Thoracic aorta (tissue), 2 donors: ENCODE measurements around the gene NUAK1. TPM values are rescaled to one million over a fixed set of nuclear protein-coding genes. Genes with fewer than 3 reads are reported as not detected.

Experiments used
- ATAC-seq: fragments of 150-250 bp; one replicate; pipeline ENCODE4 v1.8.0; 2017; ENCODE audit warnings: low read depth; ENCODE audit not compliant: insufficient number of reproducible peaks, low FRiP score
- DNase-seq: peaks from one replicate; pipeline ENCODE4 v3.0.0-alpha.2; 2020; ENCODE audit warnings: low spot score
- H3K27ac ChIP-seq, 2 donors: fragments of 200-600 bp; sonication (generic); 1 replicate in 1 of 2; 2 replicates in 1 of 2; pipeline ENCODE4 v1.5.1; 2016; ENCODE audit warnings: mild to moderate bottlenecking in 2 of 2, moderate library complexity in 2 of 2
- H3K27me3 ChIP-seq: fragments of 200-600 bp; sonication (generic); replicated peaks from 2 replicates; pipeline ENCODE4 v1.6.0; 2016; ENCODE audit warnings: mild to moderate bottlenecking; ENCODE audit not compliant: insufficient read depth
- H3K36me3 ChIP-seq: fragments of 200-600 bp; sonication (generic); one replicate; pipeline ENCODE4 v1.5.1; 2016
- H3K4me1 ChIP-seq, 2 donors: fragments of 200-600 bp; sonication (generic); 1 replicate in 1 of 2; 2 replicates in 1 of 2; pipeline versions ENCODE4 v1.5.1 to v1.6.0; 2016; ENCODE audit warnings: low read depth in 2 of 2, mild to moderate bottlenecking in 1 of 2; ENCODE audit not compliant: control insufficient read depth in 1 of 2
- H3K4me3 ChIP-seq: fragments of 200-600 bp; sonication (generic); 2 replicates; pipeline ENCODE4 v1.5.1; 2016; ENCODE audit warnings: mild to moderate bottlenecking
- H3K9me3 ChIP-seq: fragments of 200-600 bp; sonication (generic); 2 replicates; pipeline ENCODE4 v1.5.1; 2016
- CTCF ChIP-seq: fragments of 200-600 bp; sonication (generic); IDR thresholded peaks from one replicate; pipeline ENCODE4 v1.5.1; 2019; ENCODE audit warnings: antibody characterized with exemption
- total RNA-seq, 2 donors: library from RNA; depleted of rRNA; stranded (reverse); fragments of >200 nt; gene quantifications; one replicate each; pipeline versions ENCODE4 v1.1.0 to v1.2.3, GENCODE V29; 2016

The NUAK1 gene
- total RNA-seq, 2 donors from 2014 or later: 20.0 to 31.4 TPM

GRCh38 chr12:106139422-106140171 lies 843 bp upstream of the NUAK1 start:
- DNase-seq: peak; percentile 43
- peaks cover 22 to 71% of the 10 kb centered on the region in 2 donors for H3K4me1 ChIP-seq
- H3K4me3 ChIP-seq: peak overlapping the region; percentile 75
- H3K36me3 ChIP-seq: no peaks in the 10 kb centered on the region
- peak; percentile 82 for ATAC-seq
- no peaks in the 10 kb centered on the region for H3K9me3 ChIP-seq
- no peak for TF ChIP-seq CTCF
- H3K27me3 ChIP-seq: no peaks in the 10 kb centered on the region
- peak overlapping the region; percentile 96 to 97 for H3K27ac ChIP-seq

- no peak for TF ChIP-seq CTCF
- Histone ChIP-seq H3K4me1 (peaks cover 28 to 72% of the 10 kb centered on the region in 2 donors), H3K9me3 (no peaks in the 10 kb centered on the region), H3K27ac (peak overlapping the region; percentile 96 to 97), H3K36me3 (no peaks in the 10 kb centered on the region), H3K27me3 (no peaks in the 10 kb centered on the region), H3K4me3 (peak overlapping the region; percentile 75)
- no peak for DNase-seq
- ATAC-seq: no peak
Observed at GRCh38 chr12:106138357-106138632, 459 bp downstream of the NUAK1 start.

DNA sequence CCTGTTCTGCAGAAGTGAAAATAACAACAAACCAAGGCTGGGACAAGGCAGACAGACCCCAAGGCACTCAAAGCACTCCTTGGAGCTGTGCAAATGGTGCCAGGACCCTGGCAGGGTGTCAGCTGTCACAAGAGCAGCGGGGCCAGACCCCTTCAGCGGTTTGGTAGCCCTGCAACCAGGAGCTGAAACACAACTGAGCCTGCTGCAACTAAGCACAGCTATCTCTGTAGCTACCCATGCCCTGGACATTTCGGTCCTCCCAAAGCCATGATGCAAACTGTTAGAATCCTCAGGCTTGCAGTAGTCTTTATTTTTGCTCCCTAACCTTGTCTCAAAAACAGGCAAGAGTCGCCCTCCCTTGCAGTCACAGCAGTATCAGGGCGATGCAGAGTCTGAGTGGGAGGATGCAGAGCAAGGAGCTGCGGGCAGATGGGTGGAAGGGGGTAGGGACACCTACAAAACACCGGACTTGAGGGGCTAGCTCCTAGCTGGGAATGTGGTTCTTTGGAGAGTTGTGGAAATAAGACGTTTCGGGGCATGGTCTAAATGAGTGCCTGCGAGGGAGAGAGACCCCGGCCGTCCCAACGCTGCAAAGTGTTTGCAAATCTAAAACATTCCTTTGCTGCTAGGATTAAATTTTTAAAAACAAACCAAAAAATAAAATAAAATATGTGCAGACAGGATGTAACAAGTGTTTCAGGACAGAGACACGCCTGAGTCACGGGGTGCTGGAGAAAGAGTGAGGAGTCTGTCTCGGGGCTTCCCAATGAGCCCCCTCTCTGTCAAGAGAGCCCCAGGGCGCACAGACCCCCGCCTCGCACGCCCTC lies 1.0 kb downstream of the NUAK1 start:
- ATAC-seq: no peak
- Histone ChIP-seq H3K9me3 (no peaks in the 10 kb centered on the region), H3K27ac (peak overlapping the region; percentile 96 to 97), H3K27me3 (no peaks in the 10 kb centered on the region), H3K36me3 (no peaks in the 10 kb centered on the region), H3K4me3 (peak overlapping the region; percentile 75), H3K4me1 (peaks cover 29 to 74% of the 10 kb centered on the region in 2 donors)
- no peak for TF ChIP-seq CTCF
- no peak for DNase-seq

- peaks cover 29 to 74% of the 10 kb centered on the region in 2 donors for H3K4me1 ChIP-seq
- no peaks in the 10 kb centered on the region for H3K36me3 ChIP-seq
- no peaks in the 10 kb centered on the region for H3K27me3 ChIP-seq
- H3K4me3 ChIP-seq: peak overlapping the region; percentile 75
- no peaks in the 10 kb centered on the region for H3K9me3 ChIP-seq
- TF ChIP-seq CTCF: peak; percentile 84
- peak; percentile 70 for DNase-seq
- peak overlapping the region; percentile 96 to 97 for H3K27ac ChIP-seq
- no peak for ATAC-seq
Observed at GRCh38 chr12:106136263-106136662, 2.5 kb downstream of the NUAK1 start.

DNA sequence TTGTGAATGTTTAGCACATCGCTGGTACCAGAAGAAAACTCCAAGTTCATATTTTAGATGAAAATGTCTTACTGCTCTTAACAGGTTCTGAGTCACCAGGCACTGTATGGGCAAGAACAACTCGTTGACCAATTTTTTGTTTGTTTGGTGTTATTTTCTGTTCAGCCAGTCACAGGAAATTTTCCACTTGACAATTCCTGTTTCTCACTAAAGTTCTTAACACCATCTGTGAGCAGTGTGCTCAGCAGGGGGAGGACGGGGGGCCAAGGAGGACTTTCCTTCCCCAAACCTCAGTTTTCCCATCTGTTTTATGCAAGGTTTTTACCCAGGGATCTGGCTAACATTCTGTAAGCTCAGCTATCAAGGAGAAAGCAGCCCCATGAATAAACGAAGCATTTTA lies 3.0 kb downstream of the NUAK1 start:
- no peaks in the 10 kb centered on the region for H3K27me3 ChIP-seq
- ATAC-seq (no peak), DNase-seq (no peak)
- no peak for TF ChIP-seq CTCF
- H3K4me3 ChIP-seq: peak overlapping the region; percentile 75
- no peaks in the 10 kb centered on the region for H3K9me3 ChIP-seq
- peaks cover 30 to 74% of the 10 kb centered on the region in 2 donors for H3K4me1 ChIP-seq
- H3K27ac ChIP-seq: peak overlapping the region; percentile 57 to 97
- no peaks in the 10 kb centered on the region for H3K36me3 ChIP-seq
